ENCODE results near the gene PPP1CA. TPM values are rescaled to one million over a fixed set of nuclear protein-coding genes. Genes with fewer than 3 reads are reported as not detected.

PPP1CA gene
- total RNA-seq, 5 donors from 2014 or later (not counting 1 experiment from before 2014, with no cell fraction given), result 118 to 198 (median 186) TPM

GRCh38 chr11:67442504-67443404, 41.1 kb upstream of the PPP1CA start:
- Mint-ChIP-seq H3K4me1 (peaks cover 83 to 88% (median 86%) of the 10 kb centered on the region in 3 donors), H3K27me3 (no peaks in the 10 kb centered on the region), H3K27ac (peak overlapping the region; percentile 87 to 92), H3K9me3 (no peaks in the 10 kb centered on the region), H3K4me3 (peak overlapping the region; percentile 52 to 99 (median 69)), H3K36me3 (no peaks in the 10 kb centered on the region)
- Histone ChIP-seq H3K4me3 (ENCODE audit: control insufficient read depth in 1 of 2, extremely low read depth in 1 of 2, low read length in 1 of 2) (no peak overlapping the region), H3K36me3 (ENCODE audit: control insufficient read depth in 2 of 2, extremely low read depth in 1 of 2, insufficient read depth in 1 of 2, low read length in 1 of 2) (no peaks in the 10 kb centered on the region), H3K27ac (ENCODE audit: low read length) (peak overlapping the region; percentile 35), H3K27me3 (replicated peaks in 1 of 2; ENCODE audit: control insufficient read depth in 2 of 2, extremely low read depth in 1 of 2, insufficient read depth in 2 of 2, low read length in 1 of 2) (no peaks in the 10 kb centered on the region), H3K9me3 (no peaks in the 10 kb centered on the region), H3K4me1 (ENCODE audit: control insufficient read depth in 1 of 2, extremely low read depth in 1 of 2, insufficient read depth in 2 of 2, low read length in 2 of 2) (peaks cover 35 to 96% of the 10 kb centered on the region in 2 experiments)
- CTCF ChIA-PET, result interaction anchor here in 1 of 2 donors (0.6 kb wide), 1 partner anchor 11 kb away, joined by 3 read pairs; no protein-coding TSS in a partner anchor
- no peak for ATAC-seq (replicated peaks in 1 of 4)
- WGBS (ENCODE audit: insufficient coverage), result 59% methylated on average over 25 of the region's 45 CpGs
- POLR2A ChIA-PET, result interaction anchor here in 1 of 2 donors (0.6 kb wide), 1 partner anchor 41 kb away, joined by 3 read pairs; the partner anchor contains the start of gene PPP1CA
- DNase-seq, result peak in 4 of 35 experiments; percentile 10 to 23 (median 18)

GRCh38 chr11:67441731-67442351, 40.2 kb upstream of the PPP1CA start:
- H3K4me3 Mint-ChIP-seq, result peak overlapping the region; percentile 19 to 99 (median 52)
- POLR2A ChIA-PET, result no interaction called here

GRCh38 chr11:67441098-67441563, 39.5 kb upstream of the PPP1CA start:
- no peaks in the 10 kb centered on the region for H3K27me3 ChIP-seq (replicated peaks in 1 of 2; ENCODE audit: control insufficient read depth in 2 of 2, extremely low read depth in 1 of 2, insufficient read depth in 2 of 2, low read length in 1 of 2)
- Mint-ChIP-seq H3K9me3 (no peaks in the 10 kb centered on the region), H3K27me3 (no peaks in the 10 kb centered on the region), H3K4me3 (peak overlapping the region in 1 of 3 donors; percentile 99), H3K36me3 (no peaks in the 10 kb centered on the region), H3K4me1 (peaks cover 68 to 79% (median 77%) of the 10 kb centered on the region in 3 donors), H3K27ac (peak overlapping the region; percentile 80 to 95)
- POLR2A ChIA-PET, result interaction anchor here in 1 of 2 donors (0.6 kb wide), 1 partner anchor 27 kb away, joined by 3 read pairs; no protein-coding TSS in a partner anchor
- H3K4me1 ChIP-seq (ENCODE audit: control insufficient read depth in 1 of 2, extremely low read depth in 1 of 2, insufficient read depth in 2 of 2, low read length in 2 of 2), result peaks cover 33 to 86% of the 10 kb centered on the region in 2 experiments
- CTCF ChIA-PET, result no interaction called here
- H3K9me3 ChIP-seq, result no peaks in the 10 kb centered on the region
- H3K27ac ChIP-seq (ENCODE audit: low read length), result peak overlapping the region; percentile 50
- ATAC-seq (replicated peaks in 1 of 4), result no peak
- peaks cover 0 to 5% of the 10 kb centered on the region in 2 donors for H3K36me3 ChIP-seq (ENCODE audit: control insufficient read depth in 2 of 2, extremely low read depth in 1 of 2, insufficient read depth in 1 of 2, low read length in 1 of 2)
- peak in 4 of 35 experiments; percentile 8 to 48 (median 24) for DNase-seq
- 85% methylated on average over 21 of the region's 21 CpGs for WGBS (ENCODE audit: insufficient coverage)
- H3K4me3 ChIP-seq (ENCODE audit: control insufficient read depth in 1 of 2, extremely low read depth in 1 of 2, low read length in 1 of 2), result no peak overlapping the region

More at GRCh38 chr11:67441731-67442351, 40.2 kb upstream of the PPP1CA start:
- WGBS (ENCODE audit: insufficient coverage), result 85% methylated on average over 26 of the region's 28 CpGs
- H3K9me3 ChIP-seq, result no peaks in the 10 kb centered on the region
- peaks cover 32 to 88% of the 10 kb centered on the region in 2 experiments for H3K4me1 ChIP-seq (ENCODE audit: control insufficient read depth in 1 of 2, extremely low read depth in 1 of 2, insufficient read depth in 2 of 2, low read length in 2 of 2)
- Mint-ChIP-seq H3K9me3 (no peaks in the 10 kb centered on the region), H3K27me3 (no peaks in the 10 kb centered on the region), H3K27ac (peak overlapping the region; percentile 89 to 92), H3K4me1 (peaks cover 75 to 81% (median 80%) of the 10 kb centered on the region in 3 donors), H3K36me3 (no peaks in the 10 kb centered on the region)
- peak in 5 of 35 experiments; percentile 27 to 64 (median 40) for DNase-seq
- H3K27me3 ChIP-seq (replicated peaks in 1 of 2; ENCODE audit: control insufficient read depth in 2 of 2, extremely low read depth in 1 of 2, insufficient read depth in 2 of 2, low read length in 1 of 2), result no peaks in the 10 kb centered on the region
- CTCF ChIA-PET, result no interaction called here
- peak overlapping the region; percentile 35 for H3K27ac ChIP-seq (ENCODE audit: low read length)
- H3K4me3 ChIP-seq (ENCODE audit: control insufficient read depth in 1 of 2, extremely low read depth in 1 of 2, low read length in 1 of 2), result no peak overlapping the region
- no peaks in the 10 kb centered on the region for H3K36me3 ChIP-seq (ENCODE audit: control insufficient read depth in 2 of 2, extremely low read depth in 1 of 2, insufficient read depth in 1 of 2, low read length in 1 of 2)
- peak in 1 of 4 experiments; percentile 12 for ATAC-seq (replicated peaks in 1 of 4)

- POLR2A ChIA-PET, result interaction anchor here in 1 of 2 donors (0.6 kb wide), 1 partner anchor 28 kb away, joined by 3 read pairs; no protein-coding TSS in a partner anchor
- Mint-ChIP-seq H3K27ac (peak overlapping the region; percentile 95), H3K27me3 (no peaks in the 10 kb centered on the region), H3K4me1 (peaks cover 62 to 75% (median 75%) of the 10 kb centered on the region in 3 donors), H3K36me3 (peaks cover under 1% of the 10 kb centered on the region), H3K4me3 (peak overlapping the region; percentile 91 to 99 (median 92)), H3K9me3 (no peaks in the 10 kb centered on the region)
- Histone ChIP-seq H3K4me1 (ENCODE audit: control insufficient read depth in 1 of 2, extremely low read depth in 1 of 2, insufficient read depth in 2 of 2, low read length in 2 of 2) (peaks cover 29 to 86% of the 10 kb centered on the region in 2 experiments), H3K36me3 (ENCODE audit: control insufficient read depth in 2 of 2, extremely low read depth in 1 of 2, insufficient read depth in 1 of 2, low read length in 1 of 2) (peaks cover 0 to 10% of the 10 kb centered on the region in 2 donors), H3K27ac (ENCODE audit: low read length) (peak overlapping the region; percentile 50), H3K4me3 (ENCODE audit: control insufficient read depth in 1 of 2, extremely low read depth in 1 of 2, low read length in 1 of 2) (peak overlapping the region; percentile 77), H3K9me3 (no peaks in the 10 kb centered on the region), H3K27me3 (replicated peaks in 1 of 2; ENCODE audit: control insufficient read depth in 2 of 2, extremely low read depth in 1 of 2, insufficient read depth in 2 of 2, low read length in 1 of 2) (no peaks in the 10 kb centered on the region)
- ATAC-seq (replicated peaks in 1 of 4) (no peak), DNase-seq (peak in 6 of 35 experiments; percentile 21 to 56 (median 24))
- 31% methylated on average over 15 of the region's 17 CpGs for WGBS (ENCODE audit: insufficient coverage)
- CTCF ChIA-PET, result no interaction called here
These were observed 38.8 kb upstream of the PPP1CA start for GRCh38 chr11:67440229-67441097.

- POLR2A ChIA-PET, result no interaction called here
- Mint-ChIP-seq H3K27ac (peak overlapping the region; percentile 95), H3K9me3 (no peaks in the 10 kb centered on the region), H3K4me3 (peak overlapping the region; percentile 91 to 99 (median 92)), H3K36me3 (peaks cover 3% of the 10 kb centered on the region), H3K4me1 (peaks cover 60 to 72% (median 71%) of the 10 kb centered on the region in 3 donors), H3K27me3 (no peaks in the 10 kb centered on the region)
- DNase-seq (peak in 6 of 35 experiments; percentile 27 to 59 (median 32)), ATAC-seq (replicated peaks in 1 of 4) (no peak)
- no peaks in the 10 kb centered on the region for H3K9me3 ChIP-seq
- peaks cover 0 to 19% of the 10 kb centered on the region in 2 donors for H3K36me3 ChIP-seq (ENCODE audit: control insufficient read depth in 2 of 2, extremely low read depth in 1 of 2, insufficient read depth in 1 of 2, low read length in 1 of 2)
- 26% methylated on average over 28 of the region's 31 CpGs for WGBS (ENCODE audit: insufficient coverage)
- H3K27ac ChIP-seq (ENCODE audit: low read length), result peak overlapping the region; percentile 50
- CTCF ChIA-PET, result interaction anchor here in 1 of 2 donors (1.6 kb wide), 1 partner anchor 11 kb away, joined by 7 read pairs; the partner anchor contains the start of gene RPS6KB2
- H3K4me1 ChIP-seq (ENCODE audit: control insufficient read depth in 1 of 2, extremely low read depth in 1 of 2, insufficient read depth in 2 of 2, low read length in 2 of 2), result peaks cover 29 to 86% of the 10 kb centered on the region in 2 experiments
- H3K27me3 ChIP-seq (replicated peaks in 1 of 2; ENCODE audit: control insufficient read depth in 2 of 2, extremely low read depth in 1 of 2, insufficient read depth in 2 of 2, low read length in 1 of 2), result no peaks in the 10 kb centered on the region
- peak overlapping the region; percentile 77 for H3K4me3 ChIP-seq (ENCODE audit: control insufficient read depth in 1 of 2, extremely low read depth in 1 of 2, low read length in 1 of 2)
These were observed 37.9 kb upstream of the PPP1CA start for GRCh38 chr11:67439321-67440228.
